HG02840 (cell line): ENCODE data around the gene CPS1.

Source experiments
- ATAC-seq: cut with Tn5 transposase; IDR thresholded peaks from one replicate; pipeline ENCODE4 v1.9.1; 2021; ENCODE audit warnings: mild to moderate bottlenecking, moderate library complexity, moderate number of reproducible peaks; ENCODE audit not compliant: unreplicated experiment, low FRiP score

CPS1 gene

GRCh38 chr2:210556329-210556980 is at the start of gene CPS1:
CPS1 (plus strand) TSS chr2:210556599; CDS start chr2:210556734, 135 bp downstream.
- no peak for ATAC-seq

- no peak for ATAC-seq
These were observed 40.5 kb upstream of the CPS1 start for GRCh38 chr2:210515911-210516310.

- no peak for ATAC-seq
These were observed 39.1 kb upstream of the CPS1 start for GRCh38 chr2:210517264-210517663.

- no peak for ATAC-seq
These were observed 36.8 kb upstream of the CPS1 start for GRCh38 chr2:210519594-210519993.

DNA sequence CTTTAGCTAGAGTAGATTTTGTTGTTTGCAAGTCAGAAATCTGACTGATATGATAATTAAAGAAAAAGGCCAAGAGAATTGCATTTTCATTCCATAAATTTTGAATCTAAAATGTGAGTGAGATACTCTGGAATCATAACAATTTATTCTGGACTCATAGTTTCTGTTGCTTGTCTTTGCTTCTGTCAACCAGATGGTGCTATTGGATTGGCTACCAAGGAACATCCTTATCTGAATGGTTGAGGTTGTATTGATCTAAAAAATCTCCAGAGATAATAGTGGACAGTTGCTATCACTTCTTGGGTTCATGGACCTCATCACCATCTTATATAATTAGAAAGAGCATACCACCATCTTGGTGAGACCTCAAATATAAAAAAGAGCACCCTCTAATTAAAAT is 34.0 kb upstream of the CPS1 start:
- ATAC-seq: no peak

DNA sequence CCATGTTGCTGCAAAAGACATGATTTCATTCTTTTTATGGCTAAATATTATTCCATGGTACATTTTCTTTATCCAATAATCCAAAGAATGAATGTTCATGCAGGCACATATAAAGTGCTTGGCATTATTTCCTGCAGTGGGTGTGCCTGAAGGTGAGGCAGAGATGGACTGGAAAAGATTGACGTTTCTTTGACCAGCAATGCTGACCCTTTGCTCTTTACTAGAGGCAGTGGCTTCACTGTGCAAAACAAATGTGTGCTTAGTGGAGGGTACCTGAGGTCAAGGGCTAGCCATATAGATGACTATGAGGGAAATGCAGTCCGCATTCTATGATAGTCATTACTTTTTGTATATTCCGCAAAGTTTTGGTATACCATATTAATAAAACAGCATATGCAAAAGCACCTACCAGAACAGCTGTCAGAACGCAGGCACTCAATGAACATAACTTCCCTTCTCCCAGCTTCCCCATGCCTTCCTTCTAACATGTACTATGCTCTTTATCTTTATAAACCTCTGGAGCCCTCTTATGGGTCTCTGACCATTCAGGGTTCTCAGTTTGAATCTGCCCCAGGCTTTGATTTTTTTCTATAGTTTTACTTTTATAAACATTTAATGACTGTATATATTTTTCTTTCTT is 32.6 kb upstream of the CPS1 start:
- ATAC-seq: no peak

DNA sequence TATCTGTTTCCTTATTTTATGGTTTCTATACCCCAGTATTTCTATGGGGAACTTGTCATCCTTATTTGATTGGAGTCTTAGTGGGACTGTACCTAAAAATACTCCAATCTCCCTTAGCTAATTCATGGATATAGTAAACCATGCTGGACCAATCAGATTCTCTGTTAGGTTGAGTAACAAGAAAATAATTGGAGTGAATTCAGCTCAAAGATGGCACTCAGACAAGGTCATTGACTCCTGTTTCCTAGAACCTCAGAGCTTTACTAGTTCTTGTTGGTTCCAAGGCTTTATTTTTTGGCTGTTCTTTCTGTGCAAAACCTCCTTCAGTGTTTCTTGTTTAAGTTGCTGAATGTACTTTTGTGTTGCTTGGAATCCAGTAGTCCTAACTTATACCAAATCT is 31.9 kb upstream of the CPS1 start:
- no peak for ATAC-seq

GRCh38 chr2:210527286-210527685 is 29.1 kb upstream of the CPS1 start:
- no peak for ATAC-seq

- ATAC-seq: no peak
These were observed 27.7 kb upstream of the CPS1 start for GRCh38 chr2:210528716-210529115.

DNA sequence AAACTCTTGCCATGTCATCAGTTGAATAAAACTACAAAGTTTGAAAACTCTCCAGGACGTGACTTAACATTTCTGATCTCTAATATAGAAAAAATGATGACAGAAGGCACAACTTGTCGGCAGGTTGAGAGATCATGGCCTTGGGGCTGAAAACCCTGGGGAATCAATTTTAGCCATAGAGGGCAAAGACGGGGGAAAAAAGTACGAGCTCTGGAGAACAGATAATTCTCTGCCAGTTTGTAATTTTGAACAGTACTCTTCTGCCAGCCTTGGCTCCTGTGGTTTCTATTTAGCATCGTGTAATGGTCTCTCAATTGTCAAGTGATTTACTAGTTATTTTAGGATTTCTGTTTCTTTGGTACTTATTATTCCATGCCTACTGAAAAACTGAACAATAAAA is 25.3 kb upstream of the CPS1 start:
- ATAC-seq: no peak

DNA sequence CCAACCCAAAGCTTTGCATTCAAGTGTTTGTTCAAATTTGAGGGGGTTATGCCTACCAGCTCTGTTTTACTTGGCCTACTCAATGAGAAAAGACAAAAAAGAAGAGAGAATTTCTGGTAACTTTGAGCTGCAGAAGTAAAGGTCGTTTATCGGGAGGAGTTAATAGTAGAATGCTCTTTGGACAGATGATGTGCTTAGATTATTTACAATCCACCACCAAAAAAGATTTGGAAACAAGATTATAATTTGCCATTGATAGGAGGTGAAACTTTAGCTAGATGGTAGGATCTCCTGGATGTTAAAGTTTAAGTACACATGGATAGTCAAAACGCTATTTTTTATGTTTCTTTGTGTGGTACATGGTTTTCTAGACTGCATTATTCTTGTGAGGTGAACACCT is 24.9 kb upstream of the CPS1 start:
- no peak for ATAC-seq

DNA sequence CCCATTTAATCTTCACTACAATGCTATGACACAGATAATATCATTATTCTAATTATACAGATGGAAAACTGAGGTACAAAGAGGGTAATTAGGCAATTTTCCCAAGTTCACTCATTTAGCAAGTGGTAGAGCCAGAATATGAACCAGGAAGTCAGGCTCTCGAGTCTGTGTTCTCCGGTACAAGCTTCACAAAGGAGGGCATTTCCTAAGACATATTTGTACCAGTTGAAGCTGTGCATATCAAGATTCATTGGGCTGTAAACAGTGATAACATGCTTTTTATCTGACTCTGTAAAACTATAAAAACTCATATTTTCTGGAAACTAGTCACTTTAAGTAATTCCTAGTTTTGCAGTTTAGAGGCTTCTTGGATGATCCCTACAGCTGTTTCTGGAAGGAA is 23.0 kb upstream of the CPS1 start:
- ATAC-seq: no peak

- ATAC-seq: no peak
These were observed 21.5 kb upstream of the CPS1 start for GRCh38 chr2:210534879-210535278.

DNA sequence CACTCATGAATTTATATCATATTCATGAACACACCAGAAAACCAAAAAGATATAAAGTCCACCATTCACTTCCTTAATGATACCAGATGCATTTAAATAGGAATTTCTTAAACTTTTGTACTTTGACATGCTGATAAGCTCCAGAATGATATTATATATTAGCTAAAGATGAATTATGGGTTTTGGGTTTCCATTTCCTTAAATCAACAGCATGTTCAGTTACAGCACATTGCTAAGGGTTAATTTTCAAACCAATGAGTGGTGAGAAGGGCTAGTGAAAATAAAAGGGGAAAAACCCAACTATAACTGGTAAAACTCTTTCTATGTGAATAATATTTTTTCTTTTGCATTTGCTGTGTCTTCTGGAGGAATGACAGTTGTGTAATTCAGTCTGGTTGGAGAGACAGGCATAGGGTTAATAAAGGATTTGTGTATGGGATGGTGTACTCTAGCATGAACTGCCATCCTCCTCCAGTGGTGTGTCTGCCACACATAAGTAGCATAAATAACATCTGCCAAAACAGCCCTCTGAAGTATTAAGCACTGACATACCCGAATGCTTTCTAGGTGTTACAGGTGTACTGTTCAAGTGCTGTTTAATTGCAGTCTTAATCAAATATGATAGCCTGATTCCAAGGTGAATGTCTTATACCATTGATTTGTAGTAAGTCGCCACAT is 19.3 kb upstream of the CPS1 start:
- ATAC-seq: peak; percentile 64

DNA sequence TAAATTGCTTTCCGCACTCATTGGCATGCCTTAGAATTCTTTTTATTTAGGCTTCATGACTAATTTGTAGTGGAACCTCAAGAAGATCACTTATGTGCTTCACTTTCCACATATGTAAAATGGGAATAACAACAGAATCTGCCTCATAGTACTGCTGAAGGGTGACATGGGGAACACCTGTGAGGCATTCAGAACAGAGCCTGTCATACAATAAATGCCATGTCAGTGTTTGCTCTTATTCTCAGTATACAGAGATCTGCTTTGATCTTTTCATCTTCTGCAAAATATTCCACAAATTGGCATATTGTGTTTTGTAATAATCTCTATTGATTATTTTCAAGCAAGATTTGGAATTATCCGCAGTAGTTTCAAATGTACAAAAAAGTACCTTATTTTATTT is 17.4 kb upstream of the CPS1 start:
- no peak for ATAC-seq

DNA sequence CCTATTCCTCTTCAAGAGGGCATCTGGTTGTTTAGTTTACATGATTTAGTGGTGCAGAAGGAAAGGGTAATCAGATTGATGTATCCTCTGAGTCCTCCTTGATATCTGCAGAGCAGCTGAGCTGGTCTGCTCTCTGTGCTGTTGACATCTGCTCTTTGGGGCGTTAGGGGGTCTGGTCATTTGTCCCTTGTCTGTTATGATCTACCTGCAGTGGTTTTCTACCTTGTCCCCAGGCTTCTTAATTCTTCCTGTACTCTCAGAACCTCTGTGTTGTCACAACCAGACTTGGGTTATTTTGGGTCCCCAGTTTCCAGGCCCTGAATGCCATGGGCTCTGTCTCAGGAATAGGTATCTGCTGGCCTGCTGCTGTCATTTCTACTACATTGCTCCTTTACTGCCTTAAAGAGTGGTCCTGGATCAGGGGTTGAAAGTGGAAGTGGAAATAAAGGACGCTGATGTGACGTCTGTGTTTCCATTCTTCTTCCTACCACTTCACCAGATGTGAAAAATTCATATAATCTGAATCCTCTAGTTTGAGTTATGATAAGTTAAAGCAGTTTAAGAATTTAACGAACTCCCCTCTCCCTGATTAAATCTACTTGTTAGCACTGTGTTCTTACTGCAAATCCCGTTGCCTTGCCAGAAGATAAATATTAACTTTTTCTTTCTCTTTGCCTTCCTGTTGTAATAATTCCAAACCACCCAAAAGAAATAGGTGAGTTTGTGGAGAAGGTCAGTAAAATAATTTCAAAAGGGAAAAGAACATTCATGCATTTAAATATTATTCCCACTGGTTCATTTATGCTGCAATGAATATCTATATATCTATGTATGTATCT is 16.6 kb upstream of the CPS1 start:
- no peak for ATAC-seq

- ATAC-seq: no peak
These were observed 15.9 kb upstream of the CPS1 start for GRCh38 chr2:210540471-210540870.

DNA sequence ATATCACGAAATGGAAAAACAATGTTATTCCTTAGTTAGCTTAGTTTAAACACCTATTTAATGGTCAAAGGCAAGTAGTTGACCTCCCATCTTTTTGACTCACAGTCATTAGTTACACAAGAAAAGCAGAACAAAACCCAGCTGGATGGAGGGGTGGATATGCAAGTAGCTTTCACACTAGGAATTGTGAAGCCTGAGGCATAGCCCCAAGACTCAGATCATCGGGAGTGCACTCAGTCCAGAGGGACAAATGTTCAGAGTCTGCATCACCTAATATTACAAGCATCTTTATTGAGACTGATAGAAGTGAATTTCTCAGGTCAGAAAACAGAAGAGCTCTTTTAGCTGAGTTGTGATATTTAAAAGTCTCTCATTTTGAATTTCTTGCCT is 15.5 kb upstream of the CPS1 start:
- no peak for ATAC-seq

DNA sequence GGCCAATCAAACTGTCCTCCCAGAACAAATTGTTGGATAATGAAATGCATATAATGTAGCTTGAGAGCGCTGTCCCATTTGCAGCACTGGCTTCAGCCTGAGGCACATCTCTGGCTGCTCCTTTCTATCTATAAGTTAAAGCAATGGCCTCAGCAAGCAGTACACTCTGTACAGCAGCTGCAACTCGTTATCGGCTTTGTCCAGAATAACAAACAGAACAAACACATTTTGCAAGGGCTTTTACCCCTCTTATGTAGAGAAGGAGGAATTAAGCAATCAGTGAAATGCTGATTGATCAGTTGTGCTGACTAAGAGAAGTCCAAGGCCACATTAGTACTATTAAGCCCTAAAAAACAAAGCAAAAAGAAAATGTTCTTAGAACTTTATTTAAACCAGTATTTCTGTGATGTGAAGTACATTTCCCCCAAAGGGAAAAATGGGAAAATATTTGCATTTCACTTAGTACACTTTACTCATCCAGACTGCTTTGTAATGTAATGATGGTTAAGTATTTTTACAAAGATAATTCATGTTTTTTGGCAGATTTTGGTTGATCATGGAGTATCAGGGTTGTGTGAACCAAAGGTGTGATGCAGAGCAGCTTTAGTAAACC is 15.0 kb upstream of the CPS1 start:
- no peak for ATAC-seq

DNA sequence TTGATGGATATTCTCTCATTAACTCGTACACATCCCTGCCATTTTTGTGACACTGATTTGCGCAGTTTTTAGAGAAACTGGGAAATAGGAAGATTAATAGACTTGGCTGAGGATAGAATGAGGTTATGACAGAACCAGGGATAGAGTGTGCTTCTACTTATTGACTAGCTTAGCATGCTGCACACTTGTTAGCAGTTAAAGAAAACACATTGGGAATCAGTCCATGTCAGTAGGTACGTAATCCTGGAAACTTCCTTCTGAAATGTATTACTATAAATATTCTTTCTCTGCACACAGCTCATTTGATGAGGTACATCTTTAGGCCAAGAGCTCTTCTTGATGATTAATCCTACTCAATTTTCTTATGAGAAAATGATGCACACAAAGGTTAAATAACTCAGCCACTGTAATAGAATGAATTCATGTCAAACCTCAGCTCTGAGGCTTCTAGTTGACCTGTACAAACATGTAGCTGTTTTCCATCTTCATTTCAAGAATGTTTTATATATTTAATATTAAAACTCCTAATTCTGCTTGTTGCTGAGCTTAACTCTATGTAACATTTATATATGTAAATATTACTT is 12.3 kb upstream of the CPS1 start:
- ATAC-seq: no peak
